Glomerular visceral epithelial cell (primary cell): ENCODE data around the gene HOXC5.

Experiments
- DNase-seq: peaks from one replicate; pipeline ENCODE4 v3.0.0-alpha.2; 2016; ENCODE audit errors: extremely low spot score

HOXC5 gene

DNA sequence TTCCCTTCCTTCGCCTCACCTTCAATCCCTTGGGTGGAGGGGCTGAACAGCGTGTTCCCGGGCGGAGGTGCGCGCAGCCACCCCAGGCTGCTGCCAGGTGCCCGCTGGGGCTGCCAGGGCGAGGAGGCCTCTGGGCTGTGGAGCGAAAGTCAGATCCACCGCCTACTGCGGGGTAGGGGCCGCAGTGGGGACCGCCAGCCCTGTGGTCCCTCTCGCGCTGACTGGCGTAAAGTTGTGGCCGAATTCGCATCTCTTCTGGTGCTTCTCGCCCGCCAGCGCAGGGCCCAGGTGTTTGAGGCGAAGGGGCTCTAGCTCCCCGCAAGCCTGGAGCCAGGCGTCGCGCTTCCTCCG, 13.9 kb downstream of the HOXC5 start:
- no peak for DNase-seq

DNA sequence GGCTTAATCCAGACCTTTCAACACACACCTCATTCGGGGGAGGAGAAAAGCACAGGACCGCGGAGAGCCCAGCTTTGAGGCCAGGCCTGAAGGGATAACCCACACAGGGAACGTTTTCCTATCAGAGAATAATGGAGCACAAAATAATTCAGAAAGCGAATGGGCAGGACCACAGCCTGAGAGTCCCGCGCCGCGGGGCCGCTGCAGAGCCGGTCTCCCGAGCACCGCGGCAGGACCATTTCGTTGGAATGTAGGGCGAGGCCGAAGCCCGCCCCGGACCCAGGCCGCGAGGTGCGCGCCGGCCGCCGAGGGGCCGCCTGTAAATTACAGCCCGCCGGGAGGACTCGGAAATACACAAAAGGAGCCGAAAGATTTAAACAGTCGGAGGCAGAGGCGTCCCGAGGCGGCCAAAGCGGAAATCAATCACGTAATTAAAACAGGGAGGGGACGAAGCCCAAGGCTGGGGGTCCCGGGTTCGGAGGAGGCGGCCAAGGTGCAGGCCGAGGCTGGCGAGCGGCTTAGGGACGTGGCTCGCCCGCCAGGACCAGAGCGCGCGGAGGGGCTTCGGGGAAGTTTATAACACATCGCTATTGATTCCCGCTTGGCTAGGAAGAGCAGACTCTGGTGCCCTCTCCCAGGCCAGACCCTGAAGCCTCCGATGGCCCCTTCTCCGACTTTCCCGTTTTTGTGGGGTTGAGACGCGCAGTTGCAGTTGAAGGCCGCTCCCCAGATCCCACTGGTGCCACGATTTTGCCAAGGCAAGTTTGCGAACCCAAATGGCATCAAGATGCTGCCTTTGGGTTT, 14.5 kb downstream of the HOXC5 start:
- DNase-seq, result no peak

DNA sequence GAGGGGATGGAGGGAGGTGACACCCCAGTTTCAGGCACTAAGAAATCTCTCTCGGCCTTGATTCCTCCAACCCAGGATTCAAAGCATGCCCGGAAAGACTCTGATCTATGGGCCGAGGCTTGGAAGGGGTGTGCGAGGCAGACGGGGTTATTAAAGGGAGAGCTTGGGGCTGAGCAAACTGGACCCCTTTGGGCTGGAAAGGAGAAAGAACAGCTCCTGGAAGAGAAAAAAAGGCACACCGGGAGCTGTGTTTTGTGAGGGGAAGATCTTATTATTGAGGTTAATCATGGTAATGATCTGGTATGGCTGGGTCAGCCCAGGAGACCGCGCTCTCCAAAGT, 15.1 kb downstream of the HOXC5 start:
- DNase-seq, result no peak

DNA sequence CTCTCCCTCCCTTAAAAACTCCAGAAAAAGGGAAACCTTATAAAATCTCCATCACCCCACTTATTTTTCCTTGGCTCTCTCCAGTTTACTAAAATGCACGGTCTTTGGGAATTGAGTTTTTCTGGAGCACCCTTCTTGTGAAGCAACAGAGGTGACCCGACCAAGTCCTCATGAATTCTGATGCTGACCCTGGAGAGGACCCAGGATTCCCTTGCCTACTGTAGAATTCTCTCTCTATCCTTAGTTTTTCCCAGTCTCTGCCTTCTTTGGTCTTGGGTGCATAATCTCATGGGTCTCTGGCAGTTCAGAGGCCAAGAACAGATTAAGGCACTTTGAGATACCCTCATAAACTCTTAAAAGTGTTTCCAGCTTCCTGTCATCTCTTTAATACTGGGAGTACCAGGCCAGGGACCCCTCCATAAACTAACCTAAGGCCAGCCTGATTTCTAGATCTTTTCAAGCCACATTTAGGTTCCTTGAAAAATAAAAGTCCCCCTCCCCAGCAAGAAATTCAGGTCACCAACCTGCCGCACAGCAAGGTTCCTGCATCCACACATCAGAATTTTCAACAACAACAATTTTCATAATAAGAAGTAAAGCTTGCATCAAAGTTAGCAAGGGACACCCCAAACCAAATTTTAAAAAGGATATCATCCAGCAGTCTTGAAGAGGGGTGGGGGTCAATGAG, 15.7 kb downstream of the HOXC5 start:
- no peak for DNase-seq

DNA sequence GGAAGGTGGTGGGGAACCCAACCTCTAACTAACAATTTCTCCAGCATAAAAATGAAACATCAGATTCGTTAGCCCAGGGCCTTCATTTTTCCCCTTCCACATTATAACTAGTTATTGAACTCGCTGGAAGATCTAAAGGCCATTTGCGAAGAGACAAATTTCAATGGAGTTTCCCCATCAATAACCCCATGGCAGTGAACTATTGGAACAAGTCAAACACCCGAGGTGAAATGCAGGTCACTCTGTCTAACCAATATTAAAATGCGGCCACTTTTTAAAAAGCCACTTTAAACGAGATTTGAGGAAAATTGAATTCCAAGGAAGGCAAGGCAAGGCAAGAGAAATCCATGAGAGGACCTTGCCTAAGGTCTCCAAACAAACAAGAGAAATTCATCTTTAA, 16.3 kb downstream of the HOXC5 start:
- no peak for DNase-seq

DNA sequence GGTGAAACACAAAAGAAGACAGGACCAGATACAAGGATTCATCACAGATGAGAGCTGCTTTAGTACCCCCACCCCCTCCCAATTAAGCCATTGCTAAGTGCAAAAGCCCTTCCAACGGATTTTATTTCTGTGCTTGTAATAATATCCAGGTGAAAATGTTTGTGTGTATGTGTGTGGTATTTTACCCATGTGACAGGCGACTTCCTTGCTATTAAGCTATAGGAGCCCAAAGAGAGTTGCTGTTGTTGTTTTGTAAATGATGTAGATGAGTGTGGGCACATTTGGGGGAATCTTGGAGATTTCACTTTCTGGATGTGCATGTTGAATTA, 17.6 kb downstream of the HOXC5 start:
- DNase-seq, result no peak

DNA sequence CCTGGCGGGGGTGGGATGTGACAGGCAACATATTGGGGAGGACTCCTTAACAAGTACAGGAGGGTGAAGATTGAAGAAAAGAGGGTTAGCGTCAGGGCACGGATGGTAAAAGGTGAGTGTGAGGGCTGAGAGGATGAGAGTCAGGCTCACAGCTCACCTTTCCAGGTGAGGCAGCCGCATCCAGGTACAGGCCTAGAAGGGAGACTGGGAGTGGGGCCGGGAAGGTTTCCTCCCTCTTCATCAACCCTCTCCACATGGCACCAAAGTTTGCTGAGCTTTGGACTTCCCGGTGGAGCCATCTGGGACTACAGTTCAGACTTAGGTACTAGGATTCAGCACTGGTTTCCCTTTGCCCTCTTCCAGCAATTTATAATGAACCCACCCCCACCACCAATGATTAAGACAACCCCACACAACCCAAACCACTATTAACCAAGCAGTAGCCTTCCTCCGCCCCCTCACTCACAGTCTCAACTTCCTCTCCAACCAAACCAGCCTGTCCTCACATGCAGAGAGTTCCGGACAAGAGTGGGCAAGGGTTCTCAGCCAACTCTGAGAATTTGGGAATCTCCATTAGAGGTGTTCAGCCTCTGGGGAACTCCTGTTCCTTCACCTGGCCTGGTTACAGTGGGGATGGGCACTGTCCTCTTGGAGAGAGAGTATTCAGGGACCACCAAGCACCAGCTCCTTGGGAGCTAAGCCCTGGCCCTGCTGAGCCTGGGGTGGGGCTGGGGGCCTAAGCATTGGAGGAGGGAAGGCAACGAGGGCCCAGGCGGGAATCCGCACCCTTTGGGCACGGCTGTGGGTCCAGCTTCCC, 18.4 kb downstream of the HOXC5 start:
- DNase-seq, result no peak

DNA sequence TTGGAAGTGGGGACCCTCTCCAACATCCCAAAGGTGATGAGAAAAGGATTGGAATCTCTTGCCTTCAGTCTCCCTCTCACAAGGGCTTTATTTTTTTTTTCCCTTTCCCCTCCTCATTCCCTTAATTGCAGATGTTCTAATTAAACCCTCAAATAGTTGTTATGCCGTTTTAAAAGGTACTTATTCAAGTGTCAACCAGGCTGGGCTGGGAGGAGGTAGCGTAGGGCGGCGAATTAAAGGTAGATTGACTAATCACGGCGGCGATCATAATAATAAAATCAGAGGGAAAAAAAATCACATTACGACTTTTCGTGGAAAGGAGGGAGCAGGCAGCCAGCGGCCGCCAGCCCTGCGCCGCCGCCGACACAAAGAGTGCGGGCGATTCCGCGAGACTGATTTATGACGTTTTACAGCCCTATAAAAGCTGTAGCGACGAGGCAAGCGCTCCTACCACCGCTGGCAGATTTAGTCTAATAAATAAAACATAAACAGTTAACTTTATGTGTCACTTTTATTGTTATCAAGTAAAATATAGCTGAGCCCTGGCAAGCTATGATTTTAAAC, 19.1 kb downstream of the HOXC5 start:
- no peak for DNase-seq

DNA sequence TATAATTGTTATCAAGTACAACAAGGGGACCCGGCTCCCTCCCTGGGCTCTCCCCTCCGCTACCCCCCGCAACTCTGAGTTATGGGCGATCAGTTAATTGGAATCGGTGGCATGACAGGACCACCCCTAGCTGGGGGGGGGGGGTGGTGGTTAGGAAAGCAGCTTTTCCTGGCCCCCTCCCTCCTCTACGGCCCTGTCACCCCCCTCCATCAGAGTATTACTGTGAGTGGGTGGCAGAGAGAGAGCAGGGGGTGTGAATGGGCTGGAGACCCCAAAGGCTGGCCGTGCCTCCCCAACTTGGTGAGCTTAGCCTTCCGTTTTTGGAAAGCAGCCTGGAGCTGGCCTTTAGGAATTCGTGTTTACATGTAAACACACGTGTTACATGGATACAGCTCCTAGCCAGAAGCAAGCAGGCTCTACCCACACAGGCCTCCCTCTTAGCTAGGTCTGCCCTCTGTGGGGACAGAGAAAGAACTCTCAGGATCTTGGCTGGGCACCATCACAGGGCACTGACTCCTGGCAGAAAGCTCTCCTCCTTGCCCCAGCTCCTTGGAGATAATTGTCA, 19.7 kb downstream of the HOXC5 start:
- no peak for DNase-seq

DNA sequence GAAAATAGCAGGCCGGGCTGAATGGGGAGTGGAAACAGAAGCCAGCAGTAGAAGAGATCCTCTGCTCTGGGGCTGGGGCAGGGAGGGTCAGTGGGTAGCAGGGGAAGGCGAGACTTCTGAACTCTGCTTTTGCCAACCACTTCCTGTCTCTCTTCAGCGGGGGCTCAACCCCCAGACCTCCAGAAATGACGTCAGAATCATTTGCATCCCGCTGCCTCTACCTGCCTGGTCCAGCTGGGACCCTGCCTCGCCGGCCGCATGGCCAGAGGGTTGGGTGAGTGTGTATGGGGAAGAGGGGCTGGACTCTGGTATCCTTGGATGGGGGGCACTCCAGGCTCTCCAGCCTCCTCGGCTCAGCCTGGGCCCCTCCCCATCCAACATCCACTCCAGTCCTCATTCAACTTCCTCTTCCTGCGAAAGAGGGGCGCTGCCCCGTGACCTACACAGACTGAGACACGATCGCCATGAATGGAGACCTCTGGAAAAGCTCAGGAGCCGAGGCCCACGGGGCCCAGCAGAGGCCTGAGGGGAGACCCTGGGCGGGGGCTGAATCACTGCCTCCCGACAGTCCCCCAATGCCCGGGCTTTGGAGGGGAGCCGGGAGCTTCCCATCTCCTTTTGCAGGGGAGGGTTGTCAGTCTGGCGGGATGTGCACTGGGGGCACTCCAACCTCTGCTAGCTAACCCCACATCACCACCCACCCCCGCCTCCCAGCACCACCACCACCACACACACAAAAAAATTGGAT, 20.3 kb downstream of the HOXC5 start:
- no peak for DNase-seq

DNA sequence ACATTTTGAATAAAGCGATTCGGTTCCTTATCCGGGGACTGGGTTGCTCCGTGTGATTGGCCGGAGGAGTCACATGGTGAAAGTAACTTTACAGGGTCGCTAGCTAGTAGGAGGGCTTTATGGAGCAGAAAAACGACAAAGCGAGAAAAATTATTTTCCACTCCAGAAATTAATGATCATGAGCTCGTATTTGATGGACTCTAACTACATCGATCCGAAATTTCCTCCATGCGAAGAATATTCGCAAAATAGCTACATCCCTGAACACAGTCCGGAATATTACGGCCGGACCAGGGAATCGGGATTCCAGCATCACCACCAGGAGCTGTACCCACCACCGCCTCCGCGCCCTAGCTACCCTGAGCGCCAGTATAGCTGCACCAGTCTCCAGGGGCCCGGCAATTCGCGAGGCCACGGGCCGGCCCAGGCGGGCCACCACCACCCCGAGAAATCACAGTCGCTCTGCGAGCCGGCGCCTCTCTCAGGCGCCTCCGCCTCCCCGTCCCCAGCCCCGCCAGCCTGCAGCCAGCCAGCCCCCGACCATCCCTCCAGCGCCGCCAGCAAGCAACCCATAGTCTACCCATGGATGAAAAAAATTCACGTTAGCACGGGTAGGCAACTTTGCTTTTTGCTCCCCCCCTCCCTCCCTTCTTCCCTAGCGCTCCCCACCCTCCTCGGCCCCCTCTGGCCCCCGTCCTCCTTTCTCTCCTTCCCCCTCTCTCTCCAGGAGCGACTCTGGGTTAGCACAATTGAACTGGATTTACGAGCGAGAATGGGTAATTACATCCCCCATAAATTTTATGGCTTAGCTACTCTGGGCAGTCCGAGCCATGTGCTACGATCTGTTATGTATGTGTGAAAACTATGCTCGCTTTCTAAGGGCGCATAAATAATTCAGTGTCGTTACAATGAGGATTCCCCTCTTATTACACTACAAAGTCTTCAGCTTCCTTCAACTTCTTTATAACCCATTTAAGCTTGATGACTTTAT, 21.2 kb downstream of the HOXC5 start, which contains the start of gene HOXC4:
HOXC4 (plus strand) TSS at position 85 of the 991 bp plus-strand sequence; CDS start at position 173, 88 bp downstream.
- no peak for DNase-seq

DNA sequence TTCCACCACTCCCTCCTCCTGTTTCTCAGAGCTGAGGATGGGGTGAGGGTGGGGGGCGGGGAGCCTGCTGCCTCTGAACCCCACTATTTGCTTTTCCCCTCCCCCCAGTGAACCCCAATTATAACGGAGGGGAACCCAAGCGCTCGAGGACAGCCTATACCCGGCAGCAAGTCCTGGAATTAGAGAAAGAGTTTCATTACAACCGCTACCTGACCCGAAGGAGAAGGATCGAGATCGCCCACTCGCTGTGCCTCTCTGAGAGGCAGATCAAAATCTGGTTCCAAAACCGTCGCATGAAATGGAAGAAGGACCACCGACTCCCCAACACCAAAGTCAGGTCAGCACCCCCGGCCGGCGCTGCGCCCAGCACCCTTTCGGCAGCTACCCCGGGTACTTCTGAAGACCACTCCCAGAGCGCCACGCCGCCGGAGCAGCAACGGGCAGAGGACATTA, 21.9 kb downstream of the HOXC5 start:
- no peak for DNase-seq

DNA sequence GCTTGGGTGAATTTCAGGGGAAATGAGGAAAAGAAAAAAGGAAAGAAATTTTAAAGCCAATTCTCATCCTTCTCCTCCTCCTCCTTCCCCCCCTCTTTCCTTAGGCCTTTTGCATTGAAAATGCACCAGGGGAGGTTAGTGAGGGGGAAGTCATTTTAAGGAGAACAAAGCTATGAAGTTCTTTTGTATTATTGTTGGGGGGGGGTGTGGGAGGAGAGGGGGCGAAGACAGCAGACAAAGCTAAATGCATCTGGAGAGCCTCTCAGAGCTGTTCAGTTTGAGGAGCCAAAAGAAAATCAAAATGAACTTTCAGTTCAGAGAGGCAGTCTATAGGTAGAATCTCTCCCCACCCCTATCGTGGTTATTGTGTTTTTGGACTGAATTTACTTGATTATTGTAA, 22.7 kb downstream of the HOXC5 start:
- no peak for DNase-seq

DNA sequence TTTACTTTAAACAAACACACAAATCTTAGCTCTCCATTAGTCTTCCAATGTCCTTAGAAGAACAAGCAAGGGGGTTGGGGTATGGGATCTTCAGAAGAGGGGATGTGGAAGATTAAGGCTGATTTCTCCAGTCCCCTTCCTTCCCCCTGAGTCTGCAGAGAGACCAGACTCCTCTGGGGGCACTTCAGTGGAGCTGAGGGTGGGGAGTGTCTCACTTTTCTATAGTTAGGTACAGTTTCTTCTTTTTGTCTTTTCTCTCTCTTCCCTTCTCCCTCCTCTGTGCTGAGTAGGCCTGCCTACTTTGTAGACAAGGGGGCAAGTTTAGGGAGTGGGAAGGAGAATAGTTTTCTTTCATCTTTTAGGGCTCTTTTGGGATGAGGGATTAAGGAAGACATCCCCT, 23.3 kb downstream of the HOXC5 start:
- no peak for DNase-seq

DNA sequence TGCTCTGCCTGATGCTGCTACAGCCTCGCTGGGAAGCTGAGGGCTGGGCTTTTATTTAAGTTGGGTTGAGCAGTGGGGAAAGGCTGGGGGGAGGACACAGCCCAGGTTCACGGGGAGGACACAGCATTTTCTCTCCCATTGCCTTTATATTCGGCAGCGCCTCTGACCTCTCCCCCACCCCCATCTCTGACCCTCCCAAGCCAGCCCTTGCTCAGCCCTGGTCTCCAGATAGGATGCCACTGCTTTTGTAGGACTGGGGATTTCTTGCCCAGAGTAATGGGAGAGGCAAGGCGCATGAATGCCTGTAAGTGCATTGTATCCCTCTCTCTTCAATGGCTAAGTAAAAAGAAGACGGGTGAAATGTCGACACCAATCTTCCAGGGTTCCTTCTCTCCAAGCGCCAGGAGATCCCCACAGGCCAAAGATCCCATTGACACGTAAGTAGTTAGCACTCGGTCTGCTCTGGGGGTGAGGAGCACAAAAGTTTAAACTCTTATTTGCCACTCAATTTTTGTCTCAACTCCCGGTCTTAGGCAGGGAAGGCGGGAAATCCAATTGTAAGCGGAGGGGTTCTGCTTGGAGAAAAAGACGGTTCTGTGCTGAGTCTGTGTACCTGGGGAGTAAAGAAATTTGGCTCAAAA, 25.4 kb downstream of the HOXC5 start:
- no peak for DNase-seq

DNA sequence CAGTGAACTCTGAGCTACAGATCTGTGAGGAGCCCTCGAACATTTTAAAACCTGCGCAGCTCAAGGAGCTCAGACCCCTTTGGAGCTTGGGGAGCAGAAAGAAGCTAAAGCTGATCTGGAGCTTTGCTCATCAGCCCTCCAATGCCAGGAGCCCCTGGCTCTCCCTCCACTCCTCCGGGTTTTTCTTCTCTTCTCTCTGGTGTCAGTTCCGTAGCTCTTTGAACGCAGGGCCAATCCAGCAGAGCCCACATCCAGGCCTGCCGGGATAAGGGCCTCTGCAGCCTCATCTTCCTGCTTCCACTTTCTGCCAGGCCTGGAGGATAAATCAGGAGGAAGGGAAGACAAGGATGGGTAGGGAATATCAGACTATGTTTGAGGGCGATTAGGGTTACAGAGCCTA, 26.8 kb downstream of the HOXC5 start:
- no peak for DNase-seq

DNA sequence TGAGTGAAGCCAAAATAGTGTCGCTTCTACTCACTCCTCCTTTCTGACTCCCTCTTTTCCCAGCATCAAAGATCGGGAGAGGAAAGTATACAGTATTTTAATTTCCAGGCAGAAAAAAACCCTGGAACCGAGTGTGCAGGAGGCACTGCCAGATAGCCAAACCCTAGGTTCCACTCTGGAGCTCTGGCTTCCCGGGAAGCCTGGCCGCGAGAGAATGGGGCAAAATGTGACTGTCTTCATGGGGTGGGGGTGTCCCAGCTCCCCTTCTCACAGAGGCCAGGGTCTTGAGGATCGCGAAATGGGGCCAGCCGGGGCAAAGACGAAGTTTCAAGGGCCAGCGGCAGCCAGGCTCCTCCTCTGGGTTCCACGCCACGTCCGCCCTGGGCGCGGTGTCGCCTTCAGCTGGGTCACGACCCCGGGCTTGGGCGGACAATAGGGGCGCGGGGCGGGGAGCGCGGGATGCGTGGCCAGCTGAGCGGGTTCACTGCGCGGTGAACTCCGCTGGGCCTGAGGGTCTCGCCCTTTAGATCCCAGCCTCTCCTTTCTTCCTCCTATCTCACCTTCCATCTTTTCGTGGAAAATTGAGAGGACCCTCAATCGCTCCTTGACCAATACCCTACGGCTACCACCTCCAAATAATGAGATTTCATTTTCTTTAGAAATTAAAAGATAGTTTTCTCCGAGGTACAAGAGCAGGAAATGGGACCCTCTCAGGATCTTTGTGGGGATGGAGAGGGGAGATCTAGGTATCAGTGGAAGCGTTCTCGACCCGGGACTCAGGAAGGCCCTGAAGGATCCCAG, 27.5 kb downstream of the HOXC5 start:
- no peak for DNase-seq

DNA sequence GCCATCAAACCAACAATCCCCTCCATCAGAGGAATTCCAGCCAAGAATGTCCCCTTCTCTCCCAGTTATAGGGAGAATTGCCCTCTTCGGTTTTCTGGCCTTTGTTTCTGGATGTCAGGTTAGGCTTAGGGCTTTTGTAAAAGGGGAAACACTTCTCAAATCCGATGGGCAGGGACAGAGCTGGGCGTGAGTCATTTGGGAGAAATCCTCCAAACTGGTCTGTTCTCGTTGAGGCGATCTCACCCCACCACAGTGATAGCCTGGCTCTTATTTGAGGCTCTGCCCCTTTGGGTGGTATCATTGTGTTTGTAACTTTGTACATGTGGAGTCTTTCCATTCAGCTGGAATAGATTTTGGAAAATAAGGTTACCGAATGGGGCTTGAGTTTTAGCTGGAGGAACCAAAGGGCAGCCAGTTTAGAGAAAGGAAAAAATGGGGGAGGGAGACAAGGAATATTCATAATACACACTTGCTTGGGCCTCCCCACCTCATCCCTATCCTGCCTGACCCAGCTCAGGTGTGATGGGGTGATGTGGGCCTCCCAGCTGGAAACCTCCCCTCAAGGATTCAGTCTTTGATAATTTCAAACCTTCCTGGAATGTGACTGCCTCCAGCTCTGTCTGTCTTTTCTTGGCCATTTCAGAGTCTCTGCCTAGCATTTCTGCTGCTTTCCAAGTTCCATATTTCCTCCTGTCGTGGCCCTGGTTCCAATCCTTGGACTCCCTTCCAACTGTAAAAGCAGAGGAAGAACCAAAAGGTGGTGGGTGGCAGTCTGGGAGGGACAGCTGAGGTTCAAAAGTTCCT, 28.3 kb downstream of the HOXC5 start:
- DNase-seq, result no peak
